ENCODE results near the gene ITPK1.

Gene ITPK1

GRCh38 chr14:93028724-93029076, 87.0 kb downstream of the ITPK1 start:
- no peak overlapping the region for H3K27ac ChIP-seq
- no peak for TF ChIP-seq ZFX (IDR thresholded peaks at IDR 0.05)
- TF ChIP-seq, protein P1, sequence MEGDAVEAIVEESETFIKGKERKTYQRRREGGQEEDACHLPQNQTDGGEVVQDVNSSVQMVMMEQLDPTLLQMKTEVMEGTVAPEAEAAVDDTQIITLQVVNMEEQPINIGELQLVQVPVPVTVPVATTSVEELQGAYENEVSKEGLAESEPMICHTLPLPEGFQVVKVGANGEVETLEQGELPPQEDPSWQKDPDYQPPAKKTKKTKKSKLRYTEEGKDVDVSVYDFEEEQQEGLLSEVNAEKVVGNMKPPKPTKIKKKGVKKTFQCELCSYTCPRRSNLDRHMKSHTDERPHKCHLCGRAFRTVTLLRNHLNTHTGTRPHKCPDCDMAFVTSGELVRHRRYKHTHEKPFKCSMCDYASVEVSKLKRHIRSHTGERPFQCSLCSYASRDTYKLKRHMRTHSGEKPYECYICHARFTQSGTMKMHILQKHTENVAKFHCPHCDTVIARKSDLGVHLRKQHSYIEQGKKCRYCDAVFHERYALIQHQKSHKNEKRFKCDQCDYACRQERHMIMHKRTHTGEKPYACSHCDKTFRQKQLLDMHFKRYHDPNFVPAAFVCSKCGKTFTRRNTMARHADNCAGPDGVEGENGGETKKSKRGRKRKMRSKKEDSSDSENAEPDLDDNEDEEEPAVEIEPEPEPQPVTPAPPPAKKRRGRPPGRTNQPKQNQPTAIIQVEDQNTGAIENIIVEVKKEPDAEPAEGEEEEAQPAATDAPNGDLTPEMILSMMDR (conservative IDR thresholded peaks at IDR 0.05): no peak

GRCh38 chr14:93027810-93028723, 87.7 kb downstream of the ITPK1 start:
- TF ChIP-seq, protein P1 (conservative IDR thresholded peaks at IDR 0.05): no peak
- TF ChIP-seq ZFX (IDR thresholded peaks at IDR 0.05): no peak
- no peak overlapping the region for H3K27ac ChIP-seq

- H3K27ac ChIP-seq: no peak overlapping the region
- TF ChIP-seq, protein P1 (conservative IDR thresholded peaks at IDR 0.05): no peak
- no peak for TF ChIP-seq ZFX (IDR thresholded peaks at IDR 0.05)
Measured at GRCh38 chr14:93026339-93026738, 89.4 kb downstream of the ITPK1 start.

- TF ChIP-seq, protein P1 (conservative IDR thresholded peaks at IDR 0.05): no peak
- TF ChIP-seq ZFX (IDR thresholded peaks at IDR 0.05): no peak
- H3K27ac ChIP-seq: no peak overlapping the region
Measured at GRCh38 chr14:93025055-93025454, 90.7 kb downstream of the ITPK1 start.

GRCh38 chr14:93024493-93024892, 91.2 kb downstream of the ITPK1 start:
- no peak overlapping the region for H3K27ac ChIP-seq
- TF ChIP-seq, protein P1 (conservative IDR thresholded peaks at IDR 0.05): no peak
- TF ChIP-seq ZFX (IDR thresholded peaks at IDR 0.05): no peak

DNA sequence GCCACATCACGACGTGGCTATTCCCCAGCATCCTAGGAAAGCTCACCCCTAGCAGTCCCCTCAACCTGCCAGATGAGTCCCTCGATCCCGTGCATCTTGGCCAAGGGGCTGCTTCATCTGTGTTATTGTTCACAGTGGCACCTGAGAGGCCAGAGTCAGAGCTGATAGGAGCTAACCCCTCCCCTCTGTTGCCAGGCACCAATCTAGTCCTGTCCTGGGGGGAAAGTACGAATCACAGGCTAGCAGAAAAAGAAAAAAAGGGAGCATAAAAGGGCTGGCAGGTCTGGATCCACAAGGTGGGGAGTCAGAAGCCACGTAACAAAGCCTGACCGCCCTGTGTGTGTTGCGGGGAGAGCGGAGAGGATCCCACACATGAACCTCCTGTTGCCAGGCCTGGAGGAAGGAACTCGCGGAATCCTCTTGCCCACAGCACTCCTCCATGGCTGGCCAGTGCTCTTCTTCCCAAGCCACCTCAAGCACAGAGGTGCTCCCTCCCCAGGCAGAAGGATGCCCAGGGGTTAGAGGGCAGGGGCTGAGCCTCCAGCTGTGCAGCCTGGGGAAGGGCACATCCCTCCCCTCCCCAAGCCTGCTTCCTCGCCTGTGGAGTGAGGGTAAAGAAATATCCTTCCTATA, 91.8 kb downstream of the ITPK1 start:
- no peak overlapping the region for H3K27ac ChIP-seq
- TF ChIP-seq ZFX (IDR thresholded peaks at IDR 0.05): no peak
- TF ChIP-seq, protein P1 (conservative IDR thresholded peaks at IDR 0.05): no peak

DNA sequence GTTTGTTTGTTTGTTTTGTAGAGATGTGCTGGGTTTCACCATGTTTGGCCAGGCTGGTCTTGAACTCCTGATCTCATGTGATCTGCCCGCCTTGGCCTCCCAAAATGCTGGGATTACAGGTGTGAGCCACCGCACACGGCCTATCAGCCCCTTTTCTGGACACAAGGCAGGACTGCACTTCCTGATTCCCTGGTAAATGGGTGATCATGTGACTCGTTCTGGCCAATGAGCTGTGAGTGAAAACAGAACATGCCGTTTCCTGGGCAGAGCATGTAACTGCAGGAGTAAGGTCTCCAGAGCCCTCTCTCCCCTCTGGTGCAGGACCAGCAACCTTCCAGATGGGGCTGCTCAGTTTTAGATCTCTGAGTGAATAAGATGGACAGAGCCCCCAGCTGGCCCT, 92.7 kb downstream of the ITPK1 start:
- TF ChIP-seq ZFX (IDR thresholded peaks at IDR 0.05): no peak
- TF ChIP-seq, protein P1 (conservative IDR thresholded peaks at IDR 0.05): no peak
- H3K27ac ChIP-seq: no peak overlapping the region
